B cell (primary cell): ENCODE data around the gene IRS2. TPM values are rescaled to one million over a fixed set of nuclear protein-coding genes. Genes with fewer than 3 reads are reported as not detected.

Source experiments
- ATAC-seq: fragments of 200-7000 bp; cut with Tn5 transposase; one replicate; pipeline ENCODE4 v1.10.0; 2021; ENCODE audit warnings: low read depth, mild to moderate bottlenecking, moderate number of reproducible peaks, moderate library complexity
- CTCF ChIA-PET: fragments of 350-600 bp; sonication (Branson Sonifier 250); formaldehyde crosslinking; loops from one replicate; lab custom pipeline; 2021; ENCODE audit warnings: antibody characterized with exemption, inconsistent platforms; lab: Charles Lee
- POLR2A ChIA-PET: fragments of 350-600 bp; sonication (Branson Sonifier 250); formaldehyde crosslinking; loops from one replicate; lab custom pipeline; 2021; ENCODE audit warnings: antibody characterized with exemption; lab: Charles Lee
- DNase-seq: peaks from one replicate; pipeline ENCODE4 v3.0.0; 2013
- H2AFZ ChIP-seq: 2 replicates; pipeline ENCODE4 v1.6.1; 2012; ENCODE audit warnings: mild to moderate bottlenecking, low read depth, low read length; ENCODE audit not compliant: insufficient read depth, poor library complexity, severe bottlenecking
- H3K27ac ChIP-seq, 2 donors: 1 replicate in 1 of 2; 2 replicates in 1 of 2; pipeline ENCODE4 v1.5.1; 2012 to 2013; ENCODE audit warnings: low read length in 2 of 2, mild to moderate bottlenecking in 2 of 2, moderate library complexity in 1 of 2
- H3K27me3 ChIP-seq, 4 experiments: fragments of 200-600 bp in 1 of 4; sonication (generic) in 1 of 4; replicated peaks in 1 of 4; 1 replicate in 2 of 4; 2 replicates in 2 of 4; pipeline versions ENCODE4 v1.6.1 to v1.7.0; 2013 to 2016; ENCODE audit warnings: low read length in 3 of 4, mild to moderate bottlenecking in 2 of 4, mixed read lengths in 1 of 4, moderate library complexity in 1 of 4; ENCODE audit not compliant: insufficient read depth in 4 of 4, control insufficient read depth in 3 of 4; ENCODE audit errors: control extremely low read depth in 1 of 4
- H3K36me3 ChIP-seq, 2 experiments: replicated peaks in 1 of 2; 1 replicate in 1 of 2; 2 replicates in 1 of 2; pipeline versions ENCODE4 v1.6.1 to v1.7.1; 2013; ENCODE audit warnings: low read length in 1 of 2; ENCODE audit not compliant: insufficient read depth in 2 of 2, control insufficient read depth in 1 of 2; ENCODE audit errors: control extremely low read depth in 1 of 2, extremely low read depth in 1 of 2
- H3K4me1 ChIP-seq, 2 donors: fragments of 200-600 bp in 1 of 2; sonication (generic) in 1 of 2; 1 replicate in 1 of 2; 2 replicates in 1 of 2; pipeline versions ENCODE4 v1.5.1 to v1.6.1; 2013 to 2017; ENCODE audit warnings: low read length in 2 of 2; ENCODE audit not compliant: control insufficient read depth in 2 of 2, insufficient read depth in 2 of 2
- H3K4me2 ChIP-seq: replicated peaks from 2 replicates; pipeline ENCODE3; 2012; ENCODE audit warnings: mild to moderate bottlenecking, low read depth, low read length; ENCODE audit not compliant: poor library complexity, severe bottlenecking
- H3K4me3 ChIP-seq, 5 experiments: fragments of 200-600 bp in 1 of 5; sonication (generic) in 1 of 5; 1 replicate in 3 of 5; 2 replicates in 2 of 5; pipeline versions ENCODE4 v1.5.1 to v1.7.0; 2011 to 2016; ENCODE audit warnings: low read length in 4 of 5, mild to moderate bottlenecking in 4 of 5, low read depth in 2 of 5, control low read depth in 1 of 5, moderate library complexity in 1 of 5; ENCODE audit not compliant: insufficient read depth in 1 of 5; ENCODE audit errors: control extremely low read depth in 1 of 5, extremely low read depth in 1 of 5
- H3K79me2 ChIP-seq: fragments of 200-600 bp; sonication (generic); one replicate; pipeline ENCODE4 v1.6.0; 2016; ENCODE audit warnings: low read length; ENCODE audit not compliant: control insufficient read depth, insufficient read depth
- H3K9ac ChIP-seq: fragments of 200-600 bp; sonication (generic); 2 replicates; pipeline ENCODE4 v1.6.1; 2017; ENCODE audit warnings: mild to moderate bottlenecking, low read length, moderate library complexity
- H3K9me3 ChIP-seq, 3 donors: one replicate each; pipeline versions ENCODE4 v1.6.1 to v1.7.1; 2013; ENCODE audit warnings: low read length in 2 of 3; ENCODE audit not compliant: control insufficient read depth in 2 of 3, insufficient read depth in 1 of 3; ENCODE audit errors: control extremely low read depth in 1 of 3
- H4K20me1 ChIP-seq: 2 replicates; pipeline ENCODE4 v1.6.0; 2012; ENCODE audit warnings: mild to moderate bottlenecking, low read length; ENCODE audit not compliant: insufficient read depth, control insufficient read depth, poor library complexity, severe bottlenecking
- H3K27ac Mint-ChIP-seq: one replicate; pipeline ENCODE4 v1.8.0; 2021; ENCODE audit warnings: mixed read lengths
- H3K27me3 Mint-ChIP-seq: one replicate; pipeline ENCODE4 v1.8.0; 2021; ENCODE audit warnings: mixed read lengths
- H3K4me1 Mint-ChIP-seq: one replicate; pipeline ENCODE4 v1.8.0; 2021; ENCODE audit warnings: mixed read lengths
- H3K4me3 Mint-ChIP-seq: one replicate; pipeline ENCODE4 v1.8.0; 2021; ENCODE audit warnings: mixed read lengths
- H3K9me3 Mint-ChIP-seq: one replicate; pipeline ENCODE4 v1.8.0; 2022; ENCODE audit warnings: mixed read lengths; ENCODE audit not compliant: insufficient read depth
- EZH2 ChIP-seq: IDR thresholded peaks from 2 replicates; pipeline ENCODE4 v1.6.1; 2012; ENCODE audit warnings: borderline replicate concordance, low read depth, mild to moderate bottlenecking, moderate library complexity, low read length; ENCODE audit not compliant: insufficient read depth, poor library complexity, severe bottlenecking
- WGBS: methylation state at CpG from one replicate; pipeline ENCODE4 v1.1.5; 2013; ENCODE audit warnings: missing lambda C conversion rate; ENCODE audit not compliant: insufficient coverage; 5-methylcytosine and 5-hydroxymethylcytosine counted together
- intact Hi-C: fragments of 100-400 bp; cut with micrococcal nuclease; formaldehyde crosslinking; loops from one replicate; pipeline ENCODE4 v1.10.0; 2022
- polyA plus RNA-seq: library from polyadenylated mRNA; depleted of rRNA; stranded (reverse); fragments of >200 nt; gene quantifications from 2 replicates; pipeline ENCODE4 v1.2.3, GENCODE V29; 2012
- total RNA-seq, 2 donors: library from RNA; stranded (reverse); fragments of 120-200 nt in 1 of 2; gene quantifications; 1 replicate in 1 of 2; 2 replicates in 1 of 2; pipeline versions ENCODE4 v1.2.3 to v1.2.4, GENCODE V29; 2013 to 2022
- TF ChIP-seq, protein P1 (sequence below): fragments of 200-600 bp; IDR thresholded peaks from one replicate; pipeline ENCODE4 v1.8.0; 2022; ENCODE audit warnings: antibody characterized with exemption, mild to moderate bottlenecking

IRS2 gene
- total and polyA plus RNA-seq, 2 donors (not counting 1 experiment from before 2014, with no cell fraction given) = 5.8 to 26.9 TPM

GRCh38 chr13:109792416-109793059 lies 6.2 kb upstream of the IRS2 start:
- ATAC-seq (no peak), DNase-seq (no peak)
- no peak overlapping the region for H3K4me2 ChIP-seq
- POLR2A ChIA-PET = no interaction called here
- H3K4me3 ChIP-seq = no peak overlapping the region
- H3K27ac Mint-ChIP-seq = no peak overlapping the region
- H3K9me3 ChIP-seq = peaks cover 0 to 1% (median 0%) of the 10 kb centered on the region in 3 donors
- no peak overlapping the region for H3K4me3 Mint-ChIP-seq
- no CpG with 5 or more reads among the region's 6 CpGs for WGBS
- CTCF ChIA-PET = interaction anchor here (0.5 to 1.3 kb wide), 2 partner anchors 182 to 831 kb away, joined by 3 to 8 read pairs; no protein-coding TSS in a partner anchor
- peaks cover 3% of the 10 kb centered on the region in 2 donors for H3K4me1 ChIP-seq
- peaks cover 0 to 17% (median 2%) of the 10 kb centered on the region in 4 experiments for H3K27me3 ChIP-seq
- H3K36me3 ChIP-seq = no peaks in the 10 kb centered on the region
- H4K20me1 ChIP-seq = no peaks in the 10 kb centered on the region
- H3K27me3 Mint-ChIP-seq = peaks cover 36% of the 10 kb centered on the region
- intact Hi-C loops = no loop called here
- no peak overlapping the region for H3K27ac ChIP-seq
- H3K4me1 Mint-ChIP-seq = peaks cover 4% of the 10 kb centered on the region
- H3K9me3 Mint-ChIP-seq = no peaks in the 10 kb centered on the region
- no peak overlapping the region for H3K9ac ChIP-seq
- TF ChIP-seq EZH2 = no peak
- TF ChIP-seq, protein P1, sequence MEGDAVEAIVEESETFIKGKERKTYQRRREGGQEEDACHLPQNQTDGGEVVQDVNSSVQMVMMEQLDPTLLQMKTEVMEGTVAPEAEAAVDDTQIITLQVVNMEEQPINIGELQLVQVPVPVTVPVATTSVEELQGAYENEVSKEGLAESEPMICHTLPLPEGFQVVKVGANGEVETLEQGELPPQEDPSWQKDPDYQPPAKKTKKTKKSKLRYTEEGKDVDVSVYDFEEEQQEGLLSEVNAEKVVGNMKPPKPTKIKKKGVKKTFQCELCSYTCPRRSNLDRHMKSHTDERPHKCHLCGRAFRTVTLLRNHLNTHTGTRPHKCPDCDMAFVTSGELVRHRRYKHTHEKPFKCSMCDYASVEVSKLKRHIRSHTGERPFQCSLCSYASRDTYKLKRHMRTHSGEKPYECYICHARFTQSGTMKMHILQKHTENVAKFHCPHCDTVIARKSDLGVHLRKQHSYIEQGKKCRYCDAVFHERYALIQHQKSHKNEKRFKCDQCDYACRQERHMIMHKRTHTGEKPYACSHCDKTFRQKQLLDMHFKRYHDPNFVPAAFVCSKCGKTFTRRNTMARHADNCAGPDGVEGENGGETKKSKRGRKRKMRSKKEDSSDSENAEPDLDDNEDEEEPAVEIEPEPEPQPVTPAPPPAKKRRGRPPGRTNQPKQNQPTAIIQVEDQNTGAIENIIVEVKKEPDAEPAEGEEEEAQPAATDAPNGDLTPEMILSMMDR = no peak
- H3K79me2 ChIP-seq = no peaks in the 10 kb centered on the region
- no peak overlapping the region for H2AFZ ChIP-seq

GRCh38 chr13:109790942-109791605 lies 4.7 kb upstream of the IRS2 start:
- Histone ChIP-seq H3K4me3 (no peak overlapping the region), H3K27ac (no peak overlapping the region), H3K4me1 (peaks cover 3 to 6% of the 10 kb centered on the region in 2 donors), H4K20me1 (no peaks in the 10 kb centered on the region), H3K9me3 (peaks cover 0 to 3% (median 0%) of the 10 kb centered on the region in 3 donors), H2AFZ (no peak overlapping the region), H3K4me2 (no peak overlapping the region), H3K27me3 (peaks cover 0 to 17% (median 2%) of the 10 kb centered on the region in 4 experiments), H3K36me3 (no peaks in the 10 kb centered on the region), H3K9ac (no peak overlapping the region), H3K79me2 (no peaks in the 10 kb centered on the region)
- H3K27ac Mint-ChIP-seq = no peak overlapping the region
- H3K4me1 Mint-ChIP-seq = peaks cover 5% of the 10 kb centered on the region
- no peak overlapping the region for H3K4me3 Mint-ChIP-seq
- ATAC-seq (no peak), DNase-seq (peak; percentile 55)
- 47% methylated on average over 4 of the region's 7 CpGs for WGBS
- peaks cover 28% of the 10 kb centered on the region for H3K27me3 Mint-ChIP-seq
- TF ChIP-seq, protein P1 = peak; percentile 60
- no peak for TF ChIP-seq EZH2
- ChIA-PET POLR2A (no interaction called here), CTCF (interaction anchor here (0.7 to 2.9 kb wide), 6 partner anchors 10 to 829 kb away, joined by 3 to 13 read pairs (median 4); no protein-coding TSS in a partner anchor)
- intact Hi-C loops = loop anchor here (1.0 to 2.0 kb wide), 2 partner anchors 646 to 830 kb away; no protein-coding TSS in a partner anchor
- no peaks in the 10 kb centered on the region for H3K9me3 Mint-ChIP-seq
